ENCODE data around the gene NOD1.
"Not testable (repeated sequence)": the region's sequence is repeated elsewhere in the genome, so short reads cannot be mapped to it uniquely, and the experiment has no call there.

The NOD1 gene

DNA sequence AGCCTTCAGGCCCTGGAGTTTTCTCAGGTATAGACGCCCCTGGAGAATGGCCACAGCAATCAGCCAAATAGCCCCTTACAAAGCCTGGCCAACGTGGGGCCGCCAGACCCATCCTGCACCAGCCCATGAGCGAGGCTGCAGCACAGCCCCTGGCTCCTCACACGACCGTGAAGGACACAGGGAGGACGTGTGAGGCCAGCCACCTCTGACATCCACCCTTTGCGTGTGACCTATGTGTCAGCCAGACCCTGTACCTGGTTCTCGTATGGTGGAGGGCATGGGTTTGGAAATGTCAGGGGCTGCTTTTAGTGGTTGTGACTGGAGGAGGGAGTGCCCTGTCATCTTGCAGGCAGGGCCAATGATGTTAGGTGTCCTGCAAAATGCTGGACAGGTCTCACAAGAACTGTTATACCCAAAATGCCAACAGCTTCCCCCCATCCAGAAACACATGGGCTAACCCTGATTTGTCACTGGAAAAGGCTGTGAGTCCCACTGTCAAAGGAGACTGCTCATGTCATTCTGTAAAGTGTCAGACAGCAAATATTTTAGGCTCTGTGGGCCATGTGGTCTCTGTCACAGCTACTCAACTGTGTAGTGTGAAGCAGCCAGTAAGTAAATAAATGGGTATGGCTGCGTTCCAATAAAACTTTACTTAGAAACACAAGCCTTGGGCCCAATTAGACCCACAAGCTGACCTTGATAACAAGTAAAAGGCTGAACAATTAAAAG, 30.0 kb downstream of the NOD1 start:
- DNase-seq: no peak

DNA sequence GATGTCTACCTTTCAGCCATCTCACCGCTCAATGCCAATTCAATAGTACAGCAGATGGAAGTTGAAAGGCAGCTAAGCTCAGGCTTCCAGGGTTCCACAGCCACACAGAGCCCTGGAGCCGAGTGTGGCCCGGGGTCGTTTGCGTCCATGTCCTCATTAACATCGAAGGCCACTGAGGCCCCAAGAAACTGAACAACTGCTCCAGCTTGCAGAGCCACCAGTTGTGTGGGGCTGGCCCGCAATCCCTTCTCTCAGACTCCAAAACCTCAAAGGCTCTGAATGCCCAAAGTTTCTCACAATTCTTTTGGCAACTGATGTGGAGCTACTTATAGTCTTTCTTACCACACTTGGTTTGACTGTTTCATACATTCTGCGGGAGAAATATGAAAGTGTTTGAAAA, 31.1 kb downstream of the NOD1 start:
- DNase-seq: no peak

DNA sequence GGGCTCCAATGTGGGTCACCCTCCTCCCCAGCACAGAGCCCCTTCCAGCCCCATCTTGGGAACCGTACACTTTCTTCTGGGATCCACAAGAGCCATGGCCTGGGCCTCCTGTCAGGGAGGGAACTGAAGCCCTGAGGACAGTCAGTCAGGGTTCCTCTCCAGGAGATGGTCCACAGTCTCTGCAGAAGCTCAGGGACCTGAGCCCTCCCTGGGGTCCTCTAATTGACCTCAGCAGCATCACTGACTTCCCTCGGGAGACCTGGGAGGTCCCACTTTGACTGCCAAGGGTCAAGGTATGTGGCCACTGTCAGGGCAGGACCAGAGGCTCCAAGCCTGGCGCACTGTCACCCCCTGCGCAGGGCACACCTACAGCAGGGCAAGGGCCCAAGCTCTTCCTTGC, 32.3 kb downstream of the NOD1 start:
- DNase-seq: no peak

DNA sequence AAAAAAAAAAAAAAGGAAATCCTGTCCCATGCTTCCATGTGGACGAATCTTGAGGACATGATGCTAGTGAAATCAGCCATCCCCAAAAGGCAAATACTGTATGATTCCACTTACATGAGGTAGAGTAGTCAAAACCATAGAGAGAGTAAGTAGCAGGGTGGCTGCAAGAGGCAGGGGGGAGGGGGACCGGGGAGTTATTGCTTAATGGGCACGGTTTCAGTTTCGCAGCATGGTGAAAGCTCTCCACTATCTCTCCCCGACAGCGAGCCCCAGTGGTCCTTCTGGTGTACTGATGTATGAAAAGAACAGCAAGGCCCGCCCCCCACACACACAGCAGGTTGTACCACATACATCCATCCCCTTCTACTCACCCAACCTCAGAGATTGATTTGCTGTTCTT, 32.8 kb downstream of the NOD1 start:
- DNase-seq: no peak

DNA sequence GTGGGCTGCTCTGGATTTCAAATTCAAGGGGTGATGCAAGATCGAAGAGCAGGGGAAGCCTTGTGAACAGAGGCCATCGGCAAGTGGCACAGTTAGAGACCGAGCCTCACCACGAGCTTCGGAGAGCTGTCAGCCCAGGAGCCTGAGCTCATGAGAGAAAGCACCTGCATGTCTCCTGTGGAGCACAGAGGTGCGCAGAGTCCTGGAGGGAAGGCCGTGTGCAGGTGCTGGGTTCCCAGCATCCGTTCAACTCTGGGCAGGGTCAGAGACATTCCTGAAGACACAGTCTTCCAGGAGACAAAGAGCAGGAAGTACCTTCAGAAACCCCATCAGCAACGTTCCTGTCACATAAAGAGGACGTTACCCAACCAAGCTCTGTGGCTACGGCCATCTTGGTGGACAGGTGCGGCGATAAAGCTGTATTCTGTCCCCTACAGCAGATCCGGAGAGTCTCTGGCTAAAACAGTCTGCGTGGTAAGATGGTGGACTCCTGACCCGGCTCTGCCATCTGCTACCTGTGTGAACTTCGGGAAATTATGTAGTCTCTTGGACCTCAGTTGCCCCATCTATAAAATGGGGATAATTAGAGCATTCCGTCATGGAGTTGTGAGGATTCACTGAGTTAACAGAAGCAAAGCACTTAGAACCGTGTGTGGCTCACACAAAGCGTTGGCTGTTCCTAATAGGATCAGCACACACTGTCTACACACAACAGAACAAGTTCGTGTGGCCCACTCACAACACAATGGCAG, 40.6 kb downstream of the NOD1 start:
- DNase-seq: no peak

DNA sequence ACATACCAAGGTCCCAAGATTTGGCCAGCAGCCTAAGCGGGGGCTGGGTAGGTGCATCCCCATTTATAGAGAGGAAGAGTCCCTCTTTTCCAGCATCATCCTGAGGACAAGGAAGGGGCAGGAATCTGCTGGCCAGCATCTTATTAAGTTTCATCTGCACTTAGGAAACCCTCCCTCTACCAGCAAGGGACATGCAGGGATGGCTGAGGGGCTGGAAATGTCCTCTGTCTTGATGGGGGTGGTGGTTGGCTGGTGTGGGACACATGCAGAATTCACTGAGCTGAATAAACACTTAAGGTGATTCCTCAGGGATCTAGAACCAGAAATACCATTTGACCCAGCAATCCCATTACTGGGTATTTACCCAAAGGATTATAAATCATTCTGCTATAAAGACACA, 42.1 kb downstream of the NOD1 start:
- DNase-seq: no peak

DNA sequence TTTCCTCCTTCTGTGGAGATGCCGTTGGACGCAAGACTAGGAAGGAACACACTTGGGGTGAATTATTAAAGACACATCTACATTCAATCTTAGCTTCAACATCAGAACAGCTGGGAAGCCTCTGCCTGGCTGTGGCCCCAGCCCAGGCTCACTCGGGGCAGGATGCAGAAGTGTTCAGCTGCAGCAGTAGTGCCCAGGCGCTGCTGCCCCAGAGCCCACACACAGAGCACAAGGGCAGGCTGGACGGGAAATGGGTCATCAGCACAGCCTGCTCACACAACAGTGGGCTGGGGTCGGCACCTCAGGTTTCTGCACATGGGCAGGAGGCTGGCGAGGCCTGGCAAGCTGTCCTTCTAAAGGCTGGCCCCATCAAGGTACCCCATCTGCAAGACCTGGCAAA, 42.5 kb downstream of the NOD1 start:
- no peak for DNase-seq

DNA sequence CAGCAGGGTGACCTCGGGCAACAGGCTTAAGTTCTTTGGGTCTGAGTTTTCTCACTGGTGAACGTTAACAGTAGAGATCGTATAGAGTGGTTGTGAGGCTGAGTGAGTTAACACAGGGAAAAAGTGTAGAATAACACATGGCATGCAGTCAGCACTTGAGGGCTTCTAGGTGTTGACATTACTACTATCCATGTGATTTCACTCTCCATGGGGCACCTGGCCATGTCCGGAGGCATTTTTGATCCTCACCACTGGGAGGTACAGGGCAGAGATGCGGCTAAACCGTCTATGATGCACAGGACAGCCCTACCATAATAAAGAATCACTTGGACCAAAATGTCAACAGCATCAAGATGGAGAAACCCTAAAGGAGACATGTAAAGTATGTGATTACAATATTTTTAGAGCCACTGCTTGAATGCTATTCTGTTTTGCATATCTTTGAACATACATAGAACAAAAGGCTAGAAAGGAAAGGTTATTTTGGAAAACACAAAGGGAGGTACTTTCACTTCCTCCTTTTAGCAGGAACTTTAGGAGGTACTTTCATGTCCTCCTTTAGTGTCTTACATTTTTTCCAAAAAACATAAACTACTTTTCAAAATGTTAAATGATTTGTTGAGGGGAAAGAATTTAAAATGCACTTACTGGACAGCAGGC, 44.3 kb downstream of the NOD1 start:
- no peak for DNase-seq

DNA sequence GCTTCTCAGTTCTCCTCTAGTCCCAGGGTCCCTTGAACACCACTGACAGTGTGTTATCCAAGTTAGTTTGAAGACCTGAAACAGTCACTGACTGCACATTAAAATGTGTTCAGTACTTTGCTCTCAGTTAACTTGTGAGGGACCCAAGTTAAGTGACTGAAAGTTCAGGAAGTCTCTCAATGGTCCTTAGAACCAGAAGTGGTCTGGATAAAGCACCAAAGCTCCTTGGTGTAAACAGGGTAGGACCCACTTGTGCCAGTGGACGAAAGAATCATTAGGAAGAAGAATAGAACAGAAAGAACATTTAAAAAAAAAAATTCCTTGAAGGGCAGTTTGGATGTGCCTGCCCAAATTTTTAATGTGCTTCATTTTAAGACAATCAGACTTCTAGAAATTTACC, 45.1 kb downstream of the NOD1 start:
- DNase-seq: no peak

DNA sequence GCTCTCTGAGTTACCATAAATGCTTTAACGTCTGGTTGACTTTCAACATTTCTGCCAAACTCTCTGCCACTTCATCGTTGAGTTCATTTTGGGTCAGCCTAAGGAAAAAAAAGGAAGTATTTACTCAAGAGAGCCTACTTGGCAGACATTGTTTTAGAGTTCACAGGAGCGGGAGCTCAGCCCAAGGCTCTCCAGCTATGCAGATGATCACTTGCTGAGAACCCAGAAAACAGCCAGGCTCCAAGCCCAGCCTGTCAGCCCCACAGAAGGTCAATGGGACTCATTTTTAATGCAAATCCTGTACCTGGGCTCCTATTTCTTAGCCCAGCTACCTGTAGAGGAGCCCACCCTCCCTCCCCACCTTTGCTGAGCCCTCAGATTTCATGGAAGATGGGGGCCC, 45.5 kb downstream of the NOD1 start:
- DNase-seq: no peak

DNA sequence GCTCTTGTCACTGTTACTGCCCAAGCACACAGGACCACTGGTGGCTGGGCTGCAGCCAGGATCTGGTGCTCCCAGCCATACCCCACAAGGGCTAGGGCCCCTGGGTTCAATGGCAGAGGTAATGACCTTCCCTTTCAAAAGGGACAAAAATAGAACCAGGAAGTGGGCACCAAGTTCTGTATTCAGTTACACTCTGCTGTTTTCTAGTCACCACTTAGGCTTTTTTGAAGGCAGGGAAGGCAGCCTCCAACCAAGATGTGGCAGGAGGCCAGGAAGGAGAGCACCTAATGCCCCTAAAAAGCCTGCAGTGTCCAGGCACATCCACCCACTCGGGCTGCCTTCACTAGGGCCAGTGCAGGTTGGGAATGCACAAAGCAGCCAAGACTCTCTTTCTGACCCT, 47.8 kb downstream of the NOD1 start:
- DNase-seq: no peak

DNA sequence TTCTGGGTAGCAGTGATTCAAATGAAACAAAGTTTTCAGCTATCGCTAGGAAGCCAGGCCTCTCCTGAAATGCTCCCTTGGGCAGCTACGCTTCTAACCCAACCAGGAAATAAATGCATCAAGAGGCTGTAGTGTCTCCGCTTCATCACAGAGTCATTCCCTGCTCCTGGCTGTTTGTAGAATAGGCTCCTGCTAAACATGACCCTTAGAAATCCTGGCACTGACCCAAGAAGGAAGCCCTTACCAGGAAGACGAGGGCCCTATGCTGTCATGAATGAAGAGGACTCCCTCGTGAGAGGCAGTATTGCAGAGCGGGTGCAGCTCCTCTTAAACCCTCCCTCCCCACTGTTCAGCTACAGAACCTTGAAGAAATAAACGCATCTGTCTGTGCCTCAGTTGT, 48.3 kb downstream of the NOD1 start:
- DNase-seq: no peak

DNA sequence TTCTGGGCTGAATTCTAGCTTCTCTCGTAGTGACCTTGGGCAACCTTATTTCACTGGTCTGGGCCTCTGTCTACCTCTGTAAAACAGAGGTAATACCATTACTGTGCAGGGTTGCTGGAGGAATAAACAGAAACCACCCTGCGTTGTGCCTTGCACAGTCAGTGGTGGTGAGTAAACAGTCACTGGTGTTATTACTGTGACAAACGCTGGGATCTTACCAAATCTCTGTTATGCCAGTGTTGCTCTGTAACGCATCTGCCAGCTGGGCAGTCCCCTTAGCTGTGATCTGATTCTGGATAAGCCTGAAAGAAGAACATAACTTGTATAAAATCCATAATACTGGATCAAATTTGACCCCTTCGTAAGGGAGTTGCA, 49.4 kb downstream of the NOD1 start:
- no peak for DNase-seq

DNA sequence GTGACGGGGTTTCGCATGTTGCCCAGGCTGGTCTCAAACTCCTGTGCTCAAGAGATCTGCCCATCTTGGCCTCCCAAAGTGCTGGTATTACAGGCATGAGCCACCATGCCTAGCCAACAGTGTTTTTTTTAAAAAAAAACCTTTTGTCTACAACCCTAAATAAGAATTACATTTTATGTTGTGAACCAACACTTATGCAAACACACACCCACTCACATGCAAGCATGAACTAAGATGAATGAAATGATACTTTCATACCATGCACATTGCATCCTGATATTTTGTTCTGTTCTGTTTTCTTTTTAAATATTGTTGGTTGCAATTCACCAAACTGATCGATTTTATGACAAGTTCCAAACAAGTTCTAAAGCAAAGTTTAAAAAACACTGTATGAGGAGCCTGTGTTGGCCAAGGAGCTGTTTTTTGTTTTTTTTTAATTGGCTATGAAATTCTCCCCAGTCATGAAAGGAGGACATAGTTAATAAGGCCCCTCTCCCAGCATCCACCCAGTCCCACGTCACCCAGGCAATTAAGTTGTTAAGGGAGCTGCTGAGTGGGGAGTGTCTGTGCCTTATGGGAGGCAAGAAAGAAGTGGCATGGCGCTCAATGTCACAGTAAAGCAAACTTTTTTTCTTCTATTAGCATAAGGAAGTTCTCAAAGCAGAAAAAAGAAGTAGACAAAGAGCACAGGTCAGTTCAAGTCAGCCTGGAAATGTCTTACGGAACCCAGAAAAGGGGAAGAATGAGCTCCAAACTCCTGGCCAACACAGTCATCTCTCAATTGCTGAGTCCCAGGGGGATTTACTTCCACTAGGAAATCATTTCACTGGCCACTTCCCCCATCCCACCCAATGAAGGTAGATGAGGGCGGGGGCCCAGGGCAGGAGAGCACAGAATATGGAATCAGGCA, 50.1 kb downstream of the NOD1 start:
- no peak for DNase-seq

DNA sequence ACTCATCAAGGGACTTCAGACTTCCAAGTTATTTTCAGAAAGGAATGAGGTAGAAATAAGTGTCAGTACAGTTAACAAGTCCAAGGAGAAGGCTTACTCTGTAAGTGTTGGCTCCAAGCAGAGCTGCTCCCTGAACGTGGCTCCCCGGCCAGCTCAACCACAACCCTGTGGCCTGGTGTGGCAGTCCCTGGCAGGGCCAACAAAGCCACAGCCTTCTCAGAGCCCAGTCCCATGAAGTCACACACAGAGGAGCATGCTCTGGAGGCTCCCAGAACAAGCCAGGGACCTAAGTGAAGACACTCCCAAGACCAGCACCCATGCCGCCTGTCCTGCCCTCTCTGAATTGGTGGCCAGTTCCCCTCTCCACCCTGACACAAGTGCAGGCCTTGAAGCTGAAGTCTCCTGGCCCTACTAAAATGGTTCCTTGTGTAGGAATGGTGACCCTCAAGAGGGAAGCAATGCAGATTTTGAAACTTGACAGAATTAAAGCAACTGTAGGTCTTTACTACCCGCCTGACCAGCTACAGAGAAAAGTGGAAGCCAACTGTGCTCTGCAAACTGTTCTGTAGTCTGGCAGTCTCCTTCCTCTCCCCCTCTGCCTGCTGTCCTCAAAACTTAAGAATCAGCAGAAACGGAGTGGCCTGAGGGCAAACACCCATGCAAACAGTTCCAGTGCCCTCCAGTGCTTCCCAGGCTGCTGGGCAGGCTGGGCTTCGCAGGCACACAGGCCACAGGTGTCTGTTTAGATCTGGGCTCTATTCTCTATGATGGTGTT, 51.1 kb downstream of the NOD1 start:
- no peak for DNase-seq

DNA sequence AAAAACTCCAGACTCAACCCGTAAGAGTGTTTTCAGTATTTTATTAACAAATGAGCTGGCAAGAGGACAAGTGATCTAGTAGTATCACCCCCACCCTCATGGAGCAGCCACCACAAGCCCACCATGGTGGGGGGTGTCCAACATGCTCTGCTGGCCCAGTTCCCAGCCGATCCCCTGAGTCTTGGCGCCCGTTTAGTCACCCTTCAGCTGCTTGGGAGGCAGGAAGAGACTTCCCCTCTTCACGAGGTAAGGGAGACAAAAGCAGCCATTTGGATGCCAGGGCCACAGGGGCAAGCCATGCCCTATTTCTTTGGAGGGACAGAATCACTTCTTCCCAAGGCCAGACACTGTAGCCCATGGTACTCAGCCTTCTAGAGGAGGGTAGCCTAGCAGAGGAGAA, 54.1 kb downstream of the NOD1 start:
- no peak for DNase-seq

DNA sequence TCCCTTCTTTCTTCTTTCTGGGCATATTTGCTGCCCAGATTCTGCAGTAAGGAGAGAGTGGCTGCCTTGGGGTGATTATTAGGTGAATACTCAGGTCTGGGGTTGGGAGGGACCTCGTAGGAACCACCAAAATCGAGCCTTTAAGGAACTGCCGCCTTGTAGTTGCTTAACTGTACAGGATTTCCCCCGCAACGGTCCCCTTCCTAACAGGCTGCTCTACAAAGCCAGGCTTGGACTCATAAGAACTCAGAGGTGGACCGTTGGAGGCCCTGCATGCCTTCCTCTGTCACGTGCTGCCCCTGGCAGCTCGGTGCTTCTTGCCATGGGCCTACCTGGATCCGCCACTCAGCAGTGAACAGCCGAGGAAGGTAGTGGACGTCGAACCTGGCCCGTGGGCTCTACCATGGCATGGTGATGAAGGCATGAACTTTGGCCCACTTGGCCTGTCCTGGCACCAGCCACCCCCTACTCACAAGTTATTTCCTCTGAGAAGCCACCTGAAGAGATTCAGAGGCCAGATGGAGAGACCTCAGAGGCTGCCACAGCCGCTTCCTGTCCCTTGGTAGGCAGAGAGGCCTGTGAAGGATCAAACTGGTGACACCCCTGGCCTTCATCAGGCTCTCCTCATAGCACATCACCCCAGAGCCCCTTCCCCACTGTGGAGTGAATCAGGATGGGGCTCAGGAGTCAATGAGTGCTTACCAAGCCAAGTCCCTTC, 54.6 kb downstream of the NOD1 start:
- no peak for DNase-seq

DNA sequence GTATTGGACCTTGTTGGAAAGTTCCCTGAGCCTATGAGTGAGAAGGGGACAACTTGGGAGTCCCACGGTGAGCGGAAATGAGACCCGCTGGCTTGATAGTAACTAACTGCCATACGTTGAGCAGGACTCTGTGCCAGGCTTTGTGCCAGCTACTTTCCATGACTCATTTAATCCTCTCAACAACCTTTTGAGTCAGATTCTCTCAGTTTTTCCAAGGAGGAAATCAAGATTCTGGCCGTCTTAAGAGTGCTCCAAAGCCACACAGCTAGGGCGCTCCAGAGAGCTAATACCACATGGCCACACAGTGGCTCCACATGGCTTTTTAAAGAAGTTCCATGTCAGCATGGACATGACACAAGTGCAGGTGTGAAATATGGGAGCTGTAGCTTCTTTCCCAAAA, 55.7 kb downstream of the NOD1 start:
- DNase-seq: no peak

DNA sequence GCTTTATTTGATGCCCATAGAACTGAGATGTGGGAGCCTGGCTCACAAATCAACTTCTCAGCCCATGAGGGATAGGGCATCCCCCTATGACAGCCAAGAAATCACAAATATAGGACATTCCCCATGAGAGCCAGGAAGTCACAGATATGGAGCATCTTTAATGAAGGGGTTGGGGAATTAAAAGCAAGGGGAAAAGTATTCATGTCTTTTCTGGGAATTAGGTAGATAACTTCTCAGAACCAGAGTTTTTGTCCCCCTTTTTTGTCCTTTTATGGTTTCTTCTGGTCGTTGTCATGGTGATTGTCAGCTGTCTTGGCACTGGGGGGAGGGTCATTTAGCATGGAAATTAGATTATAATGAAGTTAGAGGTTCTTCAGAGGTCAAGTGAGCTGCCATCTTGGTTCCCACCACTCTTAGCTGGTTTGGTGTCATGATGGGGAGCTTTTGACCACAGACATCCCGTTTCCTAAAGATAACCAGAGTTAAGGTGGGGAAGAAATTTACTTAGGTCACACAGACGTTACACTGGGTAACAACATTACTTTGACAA, 56.9 kb downstream of the NOD1 start:
- no peak for DNase-seq

DNA sequence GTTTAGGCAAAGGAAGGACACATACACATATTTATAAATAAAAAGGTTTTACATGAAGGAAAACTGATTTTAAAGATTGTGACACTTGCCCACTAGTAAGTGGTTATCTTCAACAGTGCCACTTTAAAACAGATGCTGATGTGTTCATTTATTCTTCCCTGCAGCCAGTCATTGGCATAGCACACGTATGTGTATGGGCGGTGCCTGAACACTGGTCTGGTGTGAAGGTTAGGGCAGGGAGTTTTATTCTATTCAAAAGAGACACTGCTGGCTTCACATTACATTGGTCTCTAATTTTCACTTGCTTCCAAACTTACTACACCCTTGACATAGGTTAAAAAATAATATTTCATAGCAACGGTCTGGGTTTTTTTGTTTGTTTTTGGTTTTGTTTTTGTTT, 57.9 kb downstream of the NOD1 start:
- DNase-seq: no peak

DNA sequence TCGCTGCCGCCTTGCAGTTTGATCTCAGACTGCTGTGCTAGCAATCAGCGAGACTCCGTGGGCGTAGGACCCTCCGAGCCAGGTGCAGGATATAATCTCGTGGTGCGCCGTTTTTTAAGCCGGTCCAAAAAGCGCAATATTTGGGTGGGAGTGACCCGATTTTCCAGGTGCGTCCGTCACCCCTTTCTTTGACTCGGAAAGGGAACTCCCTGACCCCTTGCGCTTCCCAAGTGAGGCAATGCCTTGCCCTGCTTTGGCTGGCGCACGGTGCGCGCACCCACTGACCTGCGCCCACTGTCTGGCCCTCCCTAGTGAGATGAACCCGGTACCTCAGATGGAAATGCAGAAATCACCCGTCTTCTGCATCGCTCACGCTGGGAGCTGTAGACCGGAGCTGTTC, 58.5 kb downstream of the NOD1 start:
- not testable (repeated sequence) for DNase-seq

All from NCI-H748 treated with DMSO at 0.1 percent for 48 hours (cell line).